ENCODE results near the gene SLC8A3.
"Not testable (repeated sequence)": the region's sequence is repeated elsewhere in the genome, so short reads cannot be mapped to it uniquely, and the experiment has no call there.

SLC8A3 gene

GRCh38 chr14:70188659-70189455 lies at the start of gene SLC8A3:
Gene SLC8A3, minus strand, starts transcription at chr14:70188951. Its CDS starts 20,529 bp downstream, at chr14:70168422.
- Mint-ChIP-seq H3K9me3 (no peaks in the 10 kb centered on the region), H3K36me3 (no peaks in the 10 kb centered on the region), H3K27me3 (peaks cover 68% of the 10 kb centered on the region), H3K27ac (no peak within 1 kb of the TSS), H3K4me1 (peaks cover 25% of the 10 kb centered on the region), H3K4me3 (peak within 1 kb of the TSS; percentile 66)
- DNase-seq = peak; percentile 33
- CTCF ChIA-PET = no interaction called here

- no peaks in the 10 kb centered on the region for H3K36me3 Mint-ChIP-seq
- H3K9me3 Mint-ChIP-seq = no peaks in the 10 kb centered on the region
- CTCF ChIA-PET = no interaction called here
- peaks cover 18% of the 10 kb centered on the region for H3K27me3 Mint-ChIP-seq
- H3K4me1 Mint-ChIP-seq = no peaks in the 10 kb centered on the region
- no peak overlapping the region for H3K27ac Mint-ChIP-seq
- no peak overlapping the region for H3K4me3 Mint-ChIP-seq
- no peak for DNase-seq
Observed at GRCh38 chr14:70237710-70238109, 49.0 kb upstream of the SLC8A3 start.

- CTCF ChIA-PET = no interaction called here
- no peak overlapping the region for H3K4me3 Mint-ChIP-seq
- H3K9me3 Mint-ChIP-seq = no peaks in the 10 kb centered on the region
- H3K4me1 Mint-ChIP-seq = no peaks in the 10 kb centered on the region
- H3K27me3 Mint-ChIP-seq = peaks cover 19% of the 10 kb centered on the region
- no peaks in the 10 kb centered on the region for H3K36me3 Mint-ChIP-seq
- DNase-seq = no peak
- H3K27ac Mint-ChIP-seq = no peak overlapping the region
Observed at GRCh38 chr14:70234066-70234950, 45.6 kb upstream of the SLC8A3 start.

- DNase-seq, H3K27ac Mint-ChIP-seq, H3K4me1 Mint-ChIP-seq, H3K36me3 Mint-ChIP-seq, H3K9me3 Mint-ChIP-seq, CTCF ChIA-PET, H3K4me3 Mint-ChIP-seq: not testable (repeated sequence)
- H3K27me3 Mint-ChIP-seq = peaks cover 13% of the 10 kb centered on the region
Observed at GRCh38 chr14:70231756-70232544, 43.2 kb upstream of the SLC8A3 start.

- H3K4me3 Mint-ChIP-seq, DNase-seq, CTCF ChIA-PET, H3K4me1 Mint-ChIP-seq, H3K36me3 Mint-ChIP-seq, H3K27ac Mint-ChIP-seq, H3K9me3 Mint-ChIP-seq: not testable (repeated sequence)
- H3K27me3 Mint-ChIP-seq = peaks cover 18% of the 10 kb centered on the region
Observed at GRCh38 chr14:70229877-70230640, 41.3 kb upstream of the SLC8A3 start.

GRCh38 chr14:70213721-70214282 lies 25.1 kb upstream of the SLC8A3 start:
- H3K4me3 Mint-ChIP-seq = no peak overlapping the region
- CTCF ChIA-PET = no interaction called here
- peaks cover 8% of the 10 kb centered on the region for H3K27me3 Mint-ChIP-seq
- H3K4me1 Mint-ChIP-seq = no peaks in the 10 kb centered on the region
- no peak overlapping the region for H3K27ac Mint-ChIP-seq
- no peak for DNase-seq
- no peaks in the 10 kb centered on the region for H3K9me3 Mint-ChIP-seq
- H3K36me3 Mint-ChIP-seq = no peaks in the 10 kb centered on the region

- Mint-ChIP-seq H3K27ac (no peak overlapping the region), H3K36me3 (no peaks in the 10 kb centered on the region), H3K4me3 (no peak overlapping the region), H3K27me3 (peaks cover 13% of the 10 kb centered on the region), H3K4me1 (no peaks in the 10 kb centered on the region), H3K9me3 (no peaks in the 10 kb centered on the region)
- no peak for DNase-seq
- CTCF ChIA-PET = no interaction called here
Observed at GRCh38 chr14:70212752-70213151, 24.0 kb upstream of the SLC8A3 start.

- Mint-ChIP-seq H3K4me3 (no peak overlapping the region), H3K27me3 (peaks cover 21% of the 10 kb centered on the region), H3K9me3 (no peaks in the 10 kb centered on the region), H3K4me1 (no peaks in the 10 kb centered on the region), H3K27ac (no peak overlapping the region), H3K36me3 (no peaks in the 10 kb centered on the region)
- DNase-seq = no peak
- CTCF ChIA-PET = no interaction called here
Observed at GRCh38 chr14:70208380-70208779, 19.6 kb upstream of the SLC8A3 start.

- no peak for DNase-seq
- Mint-ChIP-seq H3K4me1 (no peaks in the 10 kb centered on the region), H3K27me3 (peaks cover 31% of the 10 kb centered on the region), H3K9me3 (no peaks in the 10 kb centered on the region), H3K27ac (no peak overlapping the region), H3K36me3 (no peaks in the 10 kb centered on the region), H3K4me3 (no peak overlapping the region)
- CTCF ChIA-PET = no interaction called here
Observed at GRCh38 chr14:70203686-70204085, 14.9 kb upstream of the SLC8A3 start.

- H3K36me3 Mint-ChIP-seq = no peaks in the 10 kb centered on the region
- no peak for DNase-seq
- H3K27ac Mint-ChIP-seq = no peak overlapping the region
- no peaks in the 10 kb centered on the region for H3K4me1 Mint-ChIP-seq
- CTCF ChIA-PET = no interaction called here
- no peaks in the 10 kb centered on the region for H3K9me3 Mint-ChIP-seq
- peaks cover 27% of the 10 kb centered on the region for H3K27me3 Mint-ChIP-seq
- no peak overlapping the region for H3K4me3 Mint-ChIP-seq
Observed at GRCh38 chr14:70201994-70202393, 13.2 kb upstream of the SLC8A3 start.

GRCh38 chr14:70193396-70193795 lies 4.6 kb upstream of the SLC8A3 start:
- no peak overlapping the region for H3K27ac Mint-ChIP-seq
- CTCF ChIA-PET = no interaction called here
- H3K27me3 Mint-ChIP-seq = peaks cover 39% of the 10 kb centered on the region
- peaks cover 10% of the 10 kb centered on the region for H3K4me1 Mint-ChIP-seq
- H3K36me3 Mint-ChIP-seq = no peaks in the 10 kb centered on the region
- H3K9me3 Mint-ChIP-seq = no peaks in the 10 kb centered on the region
- DNase-seq = no peak
- H3K4me3 Mint-ChIP-seq = no peak overlapping the region

- H3K27ac Mint-ChIP-seq = no peak overlapping the region
- H3K4me3 Mint-ChIP-seq = no peak overlapping the region
- H3K4me1 Mint-ChIP-seq = peaks cover 12% of the 10 kb centered on the region
- H3K9me3 Mint-ChIP-seq = no peaks in the 10 kb centered on the region
- DNase-seq = no peak
- H3K36me3 Mint-ChIP-seq = no peaks in the 10 kb centered on the region
- H3K27me3 Mint-ChIP-seq = peaks cover 44% of the 10 kb centered on the region
- CTCF ChIA-PET = no interaction called here
Observed at GRCh38 chr14:70192915-70193314, 4.2 kb upstream of the SLC8A3 start.

GRCh38 chr14:70190156-70190555 lies 1.4 kb upstream of the SLC8A3 start:
- DNase-seq = no peak
- no peaks in the 10 kb centered on the region for H3K9me3 Mint-ChIP-seq
- H3K36me3 Mint-ChIP-seq = no peaks in the 10 kb centered on the region
- peaks cover 63% of the 10 kb centered on the region for H3K27me3 Mint-ChIP-seq
- no peak overlapping the region for H3K27ac Mint-ChIP-seq
- no peak overlapping the region for H3K4me3 Mint-ChIP-seq
- CTCF ChIA-PET = no interaction called here
- peaks cover 25% of the 10 kb centered on the region for H3K4me1 Mint-ChIP-seq
